ENCODE measurements around the gene DNMT3A.
"Not testable (repeated sequence)": the region's sequence is repeated elsewhere in the genome, so short reads cannot be mapped to it uniquely, and the experiment has no call there.

The DNMT3A gene

DNA sequence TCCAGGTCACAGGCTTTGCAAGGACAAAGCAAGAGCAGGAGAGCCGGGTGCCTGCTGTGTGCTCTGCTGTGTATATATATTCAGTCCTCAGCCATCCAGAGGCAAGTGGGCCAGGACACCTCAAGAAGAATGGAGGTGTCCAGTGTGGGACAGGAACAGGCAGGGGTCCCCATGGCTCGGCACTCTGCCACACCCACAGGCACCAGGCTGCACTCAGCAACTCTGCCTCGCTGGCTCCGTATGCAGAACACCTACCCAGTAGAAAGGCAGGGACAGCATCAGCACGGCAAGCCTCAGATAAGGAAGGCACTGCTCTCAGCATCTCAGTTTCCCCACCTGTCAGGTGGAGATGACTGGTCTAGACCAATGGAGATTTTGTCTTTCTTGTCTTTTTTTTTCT lies 57.8 kb downstream of the DNMT3A start:
- no peak for DNase-seq (ENCODE audit: low read depth)

DNA sequence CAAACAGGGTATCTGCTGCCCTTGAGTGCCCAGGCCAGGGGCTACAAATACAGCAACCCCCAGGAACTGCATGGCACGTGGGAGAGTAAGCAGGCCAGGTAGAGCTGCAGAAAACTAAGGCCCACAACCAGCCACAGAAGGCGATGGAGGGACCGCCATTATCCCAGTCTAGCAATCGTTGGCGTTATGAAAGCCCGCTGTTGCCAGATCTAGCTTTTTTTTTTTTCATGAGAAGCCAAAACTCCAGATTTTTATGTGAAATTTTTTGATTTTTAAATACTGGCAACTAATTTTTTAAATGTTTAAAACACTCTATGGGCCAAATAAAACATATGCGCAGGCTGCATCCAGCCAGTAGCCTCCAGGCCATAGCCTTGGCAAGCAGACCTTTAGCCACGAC lies 59.8 kb downstream of the DNMT3A start:
- DNase-seq (ENCODE audit: low read depth), result no peak

DNA sequence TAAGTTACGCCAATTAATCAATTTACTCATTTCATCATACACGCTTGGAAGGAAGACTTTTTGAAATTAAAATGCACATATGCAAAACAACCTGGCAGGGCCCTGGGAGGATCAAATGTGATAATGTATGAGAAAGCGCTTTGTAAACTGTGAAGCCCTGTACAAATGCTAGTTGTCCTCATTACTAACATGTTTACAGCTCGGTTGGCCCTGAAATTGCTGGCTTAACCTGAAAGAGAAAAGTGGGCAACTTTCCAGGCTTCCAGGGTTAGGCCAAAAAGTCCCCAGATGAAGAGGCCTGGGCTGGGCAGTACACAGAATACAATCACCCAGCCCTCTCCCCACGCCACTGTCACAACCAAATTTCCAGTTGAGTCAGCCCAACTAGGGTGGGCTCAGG lies 60.2 kb downstream of the DNMT3A start:
- no peak for DNase-seq (ENCODE audit: low read depth)

DNA sequence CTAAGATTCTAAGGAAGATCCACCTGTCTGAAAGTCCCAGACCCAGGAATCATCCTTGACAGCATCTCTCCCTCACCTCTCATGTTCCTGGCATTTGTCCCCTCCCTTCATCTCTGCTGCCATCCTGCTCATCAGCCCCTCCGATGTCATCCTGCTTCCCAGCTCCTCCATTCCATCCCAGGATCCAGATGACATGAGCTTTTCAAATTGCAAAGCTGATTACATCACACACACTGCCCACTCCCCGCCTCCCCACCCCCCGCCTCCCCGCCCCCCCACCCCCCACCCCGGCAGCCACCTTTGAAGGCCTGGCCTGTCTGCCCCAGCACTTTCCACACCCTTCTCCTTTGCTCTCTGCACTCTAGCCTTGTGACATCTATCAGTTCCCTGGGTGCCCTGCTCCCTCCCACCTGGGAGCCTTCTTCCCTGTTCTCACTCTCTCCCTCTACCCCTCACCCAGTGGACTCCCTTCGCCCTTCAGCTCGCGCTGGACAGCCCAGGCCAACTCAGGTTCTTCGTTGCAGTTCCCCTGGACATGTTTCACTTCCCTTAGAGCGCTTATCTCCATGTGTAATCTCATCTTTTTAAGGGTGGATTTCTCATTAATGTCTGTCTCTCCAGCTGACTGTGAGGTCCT lies 61.6 kb downstream of the DNMT3A start:
- DNase-seq (ENCODE audit: low read depth), result no peak

DNA sequence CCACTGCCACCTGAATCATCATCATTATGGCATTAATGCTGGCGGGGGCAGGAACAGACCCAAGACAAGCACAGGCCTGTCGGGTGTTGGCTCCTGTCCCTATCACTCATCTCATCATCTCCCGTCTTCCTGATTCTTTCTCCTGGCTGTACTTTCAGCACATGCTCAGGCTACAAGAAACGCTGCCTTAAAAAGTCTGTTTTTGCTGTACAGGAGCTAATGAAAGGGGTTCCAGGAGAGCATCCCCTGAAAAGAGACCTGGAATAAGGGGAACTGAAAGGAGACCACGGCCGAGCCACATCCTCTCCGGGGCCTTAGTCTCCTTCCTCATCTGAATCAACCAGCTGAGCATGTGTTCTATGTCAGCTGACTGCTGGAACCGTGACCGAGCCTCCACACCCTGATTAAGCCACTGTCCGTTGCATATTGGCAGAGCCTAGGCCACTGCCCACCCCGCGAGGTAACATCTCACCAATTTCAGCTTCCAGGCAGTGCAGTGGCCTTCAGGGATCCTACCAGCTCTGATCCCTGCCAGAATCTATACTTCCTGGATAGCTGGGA lies 62.6 kb downstream of the DNMT3A start:
- DNase-seq (ENCODE audit: low read depth), result no peak

DNA sequence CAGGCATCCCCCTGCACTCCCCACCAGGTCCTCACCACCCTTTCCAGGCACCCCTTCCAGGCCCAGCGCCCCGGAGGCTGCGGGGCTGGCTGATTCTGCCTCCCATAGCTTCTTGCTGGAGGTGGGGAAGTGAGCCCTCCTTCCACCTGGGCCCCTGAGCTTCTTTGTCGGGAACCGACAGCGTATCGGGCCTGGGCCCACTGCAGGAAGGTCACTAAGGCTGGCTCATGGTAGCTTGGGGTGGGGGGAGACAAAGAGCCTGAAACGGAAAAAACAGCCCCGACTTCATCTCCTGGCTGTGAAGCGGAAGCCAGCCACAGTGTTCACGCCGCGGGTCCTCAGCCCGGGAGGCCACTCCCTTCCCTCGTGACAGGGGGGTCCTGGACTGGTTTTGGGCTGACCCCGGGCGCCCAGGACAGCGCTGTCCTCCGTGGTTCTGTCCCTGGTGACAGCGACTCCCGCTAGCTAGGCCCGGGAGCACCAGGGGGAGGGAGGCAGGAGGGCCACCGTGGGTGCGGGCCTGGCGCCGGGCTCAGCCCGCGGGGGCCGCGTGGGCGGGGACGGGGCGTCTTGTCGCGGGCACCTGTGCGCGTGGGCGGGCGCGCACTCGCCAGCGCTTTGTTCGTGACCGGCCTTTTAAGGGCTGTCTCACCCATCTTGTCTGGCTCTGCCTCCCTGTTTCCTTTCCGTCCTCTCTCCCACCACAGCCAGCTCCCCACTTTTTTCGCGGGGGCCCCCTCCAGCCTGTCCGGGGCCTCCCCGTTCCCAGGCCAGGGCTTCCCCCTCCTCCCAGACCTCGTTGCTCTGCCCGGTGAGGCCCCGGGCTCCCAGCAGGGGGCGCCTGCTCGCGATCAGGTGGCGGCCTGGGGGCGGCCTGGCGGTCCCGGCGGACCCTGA lies 64.9 kb downstream of the DNMT3A start:
- peak; percentile 71 for DNase-seq (ENCODE audit: low read depth)

DNA sequence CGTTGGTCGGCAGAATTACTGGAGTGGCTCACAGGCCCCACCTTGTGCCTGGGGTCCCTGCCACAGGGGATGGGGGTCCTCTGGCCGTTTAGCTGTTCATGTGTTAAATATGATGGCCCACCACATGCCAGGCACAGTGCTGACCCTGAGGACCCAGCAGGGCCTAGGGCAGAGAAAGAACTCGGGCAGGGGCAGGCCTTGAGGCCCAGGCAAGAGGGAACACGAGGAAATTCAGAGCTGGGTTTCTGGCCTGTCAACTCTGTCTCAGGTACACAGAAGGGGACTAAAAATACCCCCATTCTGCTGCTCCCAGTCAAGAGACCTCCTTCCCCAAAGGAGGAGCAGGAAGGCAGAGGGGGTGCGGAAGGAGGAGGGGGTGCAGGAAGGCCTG lies 66.2 kb downstream of the DNMT3A start:
- DNase-seq (ENCODE audit: low read depth), result no peak

DNA sequence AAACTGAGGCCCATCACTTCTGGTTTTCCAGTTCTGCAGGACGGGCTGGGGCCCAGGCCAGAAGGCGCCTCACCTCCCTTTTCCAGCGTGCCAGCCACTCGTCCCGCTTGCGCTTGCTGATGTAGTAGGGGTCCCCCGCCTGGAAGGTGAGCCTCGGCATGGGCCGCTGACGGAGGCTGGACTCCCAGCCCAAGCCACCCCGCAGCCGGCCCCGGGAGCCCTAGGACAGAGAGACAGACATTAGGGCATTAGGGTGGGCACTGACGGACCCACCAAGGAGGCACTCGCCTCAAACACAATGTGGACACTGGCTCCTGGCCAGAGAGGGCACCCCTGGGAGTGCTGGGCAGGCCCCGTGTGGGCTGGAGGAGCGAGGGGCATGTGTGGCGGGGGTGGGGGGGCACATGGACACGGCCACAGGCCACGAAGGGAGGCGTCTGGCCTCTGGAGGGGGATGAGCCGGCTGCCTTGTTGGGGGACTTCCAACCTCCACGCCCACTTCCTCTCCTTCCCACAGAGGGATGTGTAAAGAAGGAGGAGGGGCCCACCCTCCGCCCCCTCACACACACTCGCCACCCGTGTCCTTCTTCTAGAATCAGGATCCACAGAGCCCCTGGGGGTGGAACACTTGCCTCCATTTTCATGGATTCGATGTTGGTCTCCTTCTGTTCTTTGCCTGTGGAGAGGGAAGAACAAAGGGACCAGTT lies 66.7 kb downstream of the DNMT3A start:
- no peak for DNase-seq (ENCODE audit: low read depth)

DNA sequence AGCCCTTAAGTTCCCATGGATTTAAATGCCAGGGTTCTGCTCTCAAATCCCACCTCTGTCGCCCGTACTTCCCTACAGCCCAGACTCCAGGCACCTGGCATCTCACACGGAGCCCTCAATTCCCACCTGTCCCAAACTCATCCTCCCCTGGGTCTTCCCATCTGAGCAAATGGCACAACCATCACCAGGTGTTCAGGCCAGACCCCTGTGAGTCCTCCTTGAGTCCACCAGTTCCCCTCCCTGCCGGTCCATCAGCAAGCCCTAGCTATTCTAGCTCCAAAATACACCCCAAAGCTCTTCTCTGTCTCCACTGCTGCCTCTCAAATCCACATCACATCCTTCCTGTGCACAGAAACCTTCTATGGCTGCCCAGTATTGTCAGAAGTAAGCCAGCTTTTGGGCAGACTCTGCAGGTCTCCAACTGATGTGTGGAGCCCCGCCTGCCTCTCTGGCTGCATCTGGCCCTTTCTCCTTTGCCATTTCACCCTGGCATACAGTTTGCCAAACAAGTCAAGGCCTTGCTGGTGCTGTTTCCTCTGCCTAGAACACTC lies 67.7 kb downstream of the DNMT3A start:
- no peak for DNase-seq (ENCODE audit: low read depth)

DNA sequence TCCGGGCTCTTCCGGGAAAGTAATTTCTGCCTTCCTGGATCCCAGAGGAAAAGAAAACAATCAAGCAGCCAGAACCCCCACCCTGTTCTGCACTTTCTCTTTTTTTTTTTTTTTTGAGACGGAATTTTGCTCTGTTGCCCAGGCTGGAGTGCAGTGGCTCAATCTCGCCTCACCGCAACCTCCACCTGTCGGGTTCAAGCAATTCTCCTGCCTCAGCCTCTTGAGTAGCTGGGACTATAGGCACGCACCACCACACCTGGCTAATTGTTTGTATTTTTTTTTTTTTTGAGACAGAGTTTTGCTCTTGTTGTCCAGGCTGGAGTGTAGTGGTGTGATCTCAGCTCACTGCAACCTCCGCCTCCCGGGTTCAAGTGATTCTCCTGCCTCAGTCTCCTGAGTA lies 69.0 kb downstream of the DNMT3A start:
- DNase-seq (ENCODE audit: low read depth), result not testable (repeated sequence)

DNA sequence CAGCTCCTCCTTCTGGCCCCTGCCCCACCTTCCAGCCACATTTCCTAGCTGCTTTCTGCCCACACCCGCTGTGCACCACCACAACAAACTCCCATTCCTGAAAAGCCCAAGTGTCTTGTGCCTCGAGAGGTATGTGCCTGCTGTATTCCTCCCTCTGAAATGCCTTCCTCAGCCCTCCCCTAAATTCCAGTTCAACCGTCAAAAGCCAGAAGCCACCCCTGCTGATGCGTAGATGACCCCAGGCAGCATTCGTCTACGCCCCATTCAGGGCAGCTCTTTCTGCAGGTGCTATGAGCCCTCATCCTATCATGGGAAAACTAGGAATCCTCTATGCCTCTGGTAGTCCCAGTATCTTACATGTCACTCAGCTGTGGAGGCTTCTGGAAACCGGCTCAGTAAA lies 71.7 kb downstream of the DNMT3A start:
- no peak for DNase-seq (ENCODE audit: low read depth)

DNA sequence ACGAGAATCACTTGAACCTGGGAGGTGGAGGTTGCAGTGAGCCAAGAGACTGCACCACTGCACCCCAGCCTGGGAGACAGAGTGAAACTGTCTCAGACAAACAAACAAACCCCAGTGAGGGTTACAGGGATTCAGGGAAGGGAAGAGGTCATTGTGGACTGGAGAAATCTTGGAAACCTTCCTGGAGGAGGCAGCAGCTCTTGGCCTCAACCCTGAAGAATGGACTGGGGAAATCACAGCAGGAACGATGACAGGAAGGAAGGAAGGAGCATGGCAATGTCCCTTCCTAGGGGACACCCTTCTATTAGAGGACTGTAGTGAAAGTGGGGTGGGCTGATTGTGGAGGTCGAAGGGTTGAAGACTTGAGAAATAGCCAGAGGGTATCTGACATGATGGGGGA lies 72.5 kb downstream of the DNMT3A start:
- DNase-seq (ENCODE audit: low read depth), result no peak

DNA sequence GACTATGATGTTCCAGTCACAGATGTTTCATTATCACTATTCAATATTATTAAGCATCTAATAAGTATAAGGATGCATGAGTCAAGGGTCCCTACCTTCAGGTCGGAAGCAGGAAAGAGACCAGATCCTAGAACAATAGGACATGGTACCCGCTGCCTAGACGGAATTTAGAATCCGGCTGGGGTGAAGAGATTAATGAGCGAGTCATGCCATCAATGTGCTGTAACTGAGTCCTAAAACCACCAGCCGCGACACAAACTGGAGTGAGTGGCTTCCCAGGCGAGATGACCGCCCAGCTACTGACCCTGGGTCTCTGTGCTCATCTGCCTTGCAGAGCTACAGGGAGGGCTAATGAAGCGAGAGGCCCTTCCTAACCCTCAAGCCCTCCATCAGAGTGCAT lies 73.6 kb downstream of the DNMT3A start:
- no peak for DNase-seq (ENCODE audit: low read depth)

DNA sequence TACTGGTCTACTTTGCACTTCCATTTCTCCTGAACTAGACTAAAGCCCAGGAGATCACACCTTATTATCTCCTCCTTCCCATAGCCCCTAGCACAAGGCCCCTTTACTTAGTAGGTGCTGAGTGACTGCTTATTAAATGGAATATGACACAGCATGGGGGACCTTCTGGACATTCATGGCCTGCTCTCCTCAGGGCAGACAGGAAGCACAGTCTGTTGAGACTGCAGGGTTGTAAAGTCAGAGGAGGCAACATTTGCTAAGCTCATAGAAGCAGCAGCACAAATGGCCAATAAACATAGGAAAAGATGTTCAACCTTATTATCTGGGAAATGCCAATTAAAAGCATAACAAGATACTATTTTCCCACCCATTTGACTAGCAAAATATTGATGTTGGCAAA lies 75.3 kb downstream of the DNMT3A start:
- DNase-seq (ENCODE audit: low read depth), result no peak

DNA sequence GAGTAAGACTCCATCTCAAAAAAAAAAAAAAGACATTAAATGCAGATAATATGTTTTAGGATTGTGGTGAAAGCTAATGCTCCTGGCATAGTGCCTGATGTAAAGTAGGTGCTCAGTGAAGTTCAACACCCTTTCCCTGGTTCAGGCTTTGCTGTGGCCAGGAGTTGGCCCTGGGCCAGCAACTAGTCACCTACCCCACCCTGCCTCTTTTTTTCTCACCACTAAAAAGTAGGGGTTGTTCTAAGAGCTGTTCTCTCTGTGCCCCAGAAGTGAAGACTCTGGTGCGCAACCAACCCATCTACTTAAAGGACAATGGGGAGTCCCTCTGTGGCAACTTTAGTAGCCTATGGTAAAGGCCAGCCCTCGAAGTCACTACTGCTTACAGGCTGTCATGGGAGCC lies 75.9 kb downstream of the DNMT3A start:
- DNase-seq (ENCODE audit: low read depth), result no peak

DNA sequence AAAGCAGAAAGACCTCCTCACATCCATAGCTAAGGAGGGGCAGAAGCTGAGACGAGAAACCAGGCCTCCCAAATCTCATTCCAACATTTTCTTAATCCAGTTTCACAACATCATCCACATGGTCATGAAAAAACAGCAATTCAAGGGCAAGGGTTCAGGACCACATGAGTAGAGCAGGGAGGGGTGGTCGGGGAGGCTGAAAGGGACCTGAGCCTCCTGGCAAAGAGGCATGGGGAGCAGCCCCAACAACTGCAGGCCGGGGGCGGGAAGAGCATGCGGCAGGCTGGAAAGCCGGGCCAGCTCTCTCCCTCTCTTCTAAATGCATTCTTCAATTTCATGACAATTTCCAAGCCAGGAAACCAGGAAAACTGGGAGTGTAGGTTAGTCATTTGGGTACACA lies 76.7 kb downstream of the DNMT3A start:
- DNase-seq (ENCODE audit: low read depth), result no peak

DNA sequence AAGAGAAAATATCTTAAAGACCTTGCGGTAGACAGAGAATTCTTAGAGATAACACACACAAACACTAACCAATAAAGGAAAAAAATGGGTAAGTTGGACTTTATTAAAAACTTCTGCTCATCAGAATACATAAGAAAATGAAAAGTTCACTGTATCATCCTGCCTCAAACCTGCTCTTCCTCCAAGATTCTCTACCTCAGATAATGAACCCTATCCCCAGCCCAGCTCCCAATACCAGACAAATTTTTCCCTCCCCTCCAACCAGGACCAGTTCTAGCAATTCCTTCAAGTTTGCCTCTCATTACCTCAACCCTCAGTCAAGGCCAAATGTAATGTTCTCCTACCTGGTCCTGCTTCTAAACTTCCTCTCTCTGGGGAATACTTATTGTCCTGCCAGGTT lies 79.4 kb downstream of the DNMT3A start:
- DNase-seq (ENCODE audit: low read depth), result no peak

DNA sequence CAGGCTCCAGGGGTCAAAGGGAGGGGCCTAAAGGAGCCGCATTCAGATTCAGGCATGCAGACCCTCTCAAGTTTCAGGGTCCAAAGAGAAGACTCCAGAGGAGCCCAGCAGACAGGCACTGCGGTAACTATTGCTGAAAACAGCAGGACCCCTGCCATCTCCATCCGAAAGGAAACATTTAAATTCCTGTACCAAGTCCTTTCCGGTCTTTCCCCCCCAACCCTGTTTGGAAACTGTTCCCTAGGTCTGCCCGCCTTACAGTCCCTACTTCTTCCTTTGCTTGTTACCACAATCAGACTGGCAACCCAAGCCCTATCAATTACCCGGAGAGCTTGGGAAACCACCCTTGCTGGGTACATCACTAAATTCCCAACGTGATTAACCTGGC lies 82.0 kb downstream of the DNMT3A start:
- DNase-seq (ENCODE audit: low read depth), result no peak

DNA sequence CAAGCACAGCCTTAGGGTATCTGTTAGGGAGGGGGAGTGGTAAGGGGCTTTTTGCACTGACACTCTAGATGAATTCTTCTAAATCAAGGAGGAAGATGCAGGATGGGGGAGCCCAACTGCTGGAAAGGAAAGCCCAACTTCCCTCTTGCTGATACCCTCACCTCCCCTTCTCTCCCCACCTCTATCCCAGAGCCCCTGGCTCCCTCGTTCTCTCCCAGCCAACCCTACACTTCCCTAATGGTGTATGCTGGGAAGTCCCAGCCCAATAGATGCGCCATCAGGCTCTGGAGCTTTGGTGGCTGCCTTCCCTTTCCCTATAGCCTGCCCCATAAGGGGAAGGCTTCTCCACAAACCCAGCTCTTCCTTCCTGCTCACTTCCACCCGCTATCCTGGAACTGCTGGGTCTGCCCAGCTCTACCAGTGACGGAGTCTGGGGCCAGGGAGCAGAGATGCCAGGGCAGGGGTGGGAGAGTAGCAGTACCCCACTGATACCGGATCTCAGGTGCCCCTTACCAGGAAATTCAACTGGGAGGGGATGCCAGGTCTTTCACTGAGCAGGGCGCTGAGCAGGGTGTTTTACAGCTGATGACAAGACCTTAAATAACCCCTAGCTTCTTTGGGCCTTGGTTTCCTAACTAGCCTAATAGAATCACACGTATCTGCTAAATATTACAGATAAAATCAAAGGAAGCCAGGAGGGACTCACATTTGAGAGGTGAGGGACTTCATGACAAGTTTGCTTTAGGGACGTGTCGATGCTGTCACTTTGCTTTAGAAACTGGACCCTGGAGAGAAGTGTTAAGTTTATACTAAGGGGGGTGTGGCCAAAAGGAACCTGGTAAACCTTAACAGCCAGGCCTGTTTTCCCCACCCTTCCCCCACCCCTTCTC lies 82.6 kb downstream of the DNMT3A start:
- no peak for DNase-seq (ENCODE audit: low read depth)

DNA sequence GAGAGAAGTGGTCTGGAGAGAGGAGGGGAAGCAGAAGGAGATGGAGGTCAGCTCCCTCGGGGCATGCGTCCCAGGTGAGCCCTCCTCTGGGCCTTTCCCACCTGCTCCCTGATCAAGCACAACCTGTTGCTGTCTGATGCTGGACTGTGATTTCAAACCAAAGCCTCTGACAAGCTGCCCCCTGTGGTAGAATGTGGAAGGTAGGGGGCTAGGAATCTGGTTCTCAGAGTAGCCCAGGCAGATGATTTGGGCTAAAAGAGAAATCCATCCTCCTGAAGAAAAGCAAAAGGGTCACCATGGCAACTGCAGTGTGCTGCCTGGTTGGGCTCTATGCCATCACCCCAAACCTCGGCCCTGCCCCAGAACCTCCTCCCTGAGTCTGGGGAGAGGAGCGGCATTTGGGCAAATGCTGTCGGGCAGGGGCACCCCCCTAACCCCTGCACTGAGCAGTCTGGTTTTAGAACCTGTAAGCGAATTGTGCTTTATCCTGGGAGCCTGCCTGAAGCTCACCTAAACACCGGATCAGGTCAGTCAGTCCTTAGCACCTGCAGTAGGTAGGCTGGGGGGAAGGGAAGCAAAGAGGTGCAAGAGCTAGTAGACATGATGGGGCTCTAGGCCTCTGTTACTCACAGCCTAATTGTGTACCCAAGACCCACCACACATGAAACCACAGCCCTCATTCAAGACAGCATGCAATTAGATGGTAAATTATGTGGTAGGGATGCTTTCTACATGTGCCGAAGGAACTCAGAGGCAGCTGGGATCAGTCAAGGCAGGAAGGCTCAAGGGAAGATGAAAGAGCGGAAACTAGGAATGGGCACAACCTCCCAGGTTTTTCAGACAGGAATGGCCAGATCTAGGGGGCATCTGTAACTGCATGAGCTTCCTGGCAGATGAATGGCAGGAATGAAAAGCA lies 83.5 kb downstream of the DNMT3A start:
- no peak for DNase-seq (ENCODE audit: low read depth)
